ENCODE measurements around the gene SRBD1.

Gene SRBD1

GRCh38 chr2:45588158-45588829 lies 22.8 kb downstream of the SRBD1 start:
- DNase-seq: no peak

- peak; percentile 0 for DNase-seq
Observed at GRCh38 chr2:45586600-45586999, 24.5 kb downstream of the SRBD1 start.

GRCh38 chr2:45585267-45585861 lies 25.7 kb downstream of the SRBD1 start:
- DNase-seq: peak; percentile 10

GRCh38 chr2:45583977-45584376 lies 27.1 kb downstream of the SRBD1 start:
- DNase-seq: no peak

- DNase-seq: no peak
Observed at GRCh38 chr2:45582522-45582921, 28.5 kb downstream of the SRBD1 start.

- DNase-seq: peak; percentile 35
Observed at GRCh38 chr2:45578056-45578843, 32.8 kb downstream of the SRBD1 start.

GRCh38 chr2:45577441-45577840 lies 33.6 kb downstream of the SRBD1 start:
- DNase-seq: no peak

- no peak for DNase-seq
Observed at GRCh38 chr2:45575881-45576280, 35.2 kb downstream of the SRBD1 start.

- DNase-seq: no peak
Observed at GRCh38 chr2:45572979-45573378, 38.1 kb downstream of the SRBD1 start.

- DNase-seq: no peak
Observed at GRCh38 chr2:45571940-45572339, 39.1 kb downstream of the SRBD1 start.

- no peak for DNase-seq
Observed at GRCh38 chr2:45570671-45571334, 40.3 kb downstream of the SRBD1 start.

- no peak for DNase-seq
Observed at GRCh38 chr2:45568935-45569334, 42.1 kb downstream of the SRBD1 start.

GRCh38 chr2:45567974-45568789 lies 42.9 kb downstream of the SRBD1 start:
- no peak for DNase-seq

- DNase-seq: no peak
Observed at GRCh38 chr2:45567288-45567963, 43.6 kb downstream of the SRBD1 start.

GRCh38 chr2:45559436-45559835 lies 51.6 kb downstream of the SRBD1 start:
- no peak for DNase-seq

GRCh38 chr2:45554742-45555140 lies 56.3 kb downstream of the SRBD1 start:
- DNase-seq: no peak

- no peak for DNase-seq
Observed at GRCh38 chr2:45554073-45554741, 56.9 kb downstream of the SRBD1 start.

- DNase-seq: no peak
Observed at GRCh38 chr2:45551862-45552261, 59.2 kb downstream of the SRBD1 start.

GRCh38 chr2:45545943-45546342 lies 65.1 kb downstream of the SRBD1 start:
- no peak for DNase-seq

- no peak for DNase-seq
Observed at GRCh38 chr2:45543257-45543656, 67.8 kb downstream of the SRBD1 start.

- no peak for DNase-seq
Observed at GRCh38 chr2:45542013-45542412, 69.1 kb downstream of the SRBD1 start.
